GF-D8 (cell line): ENCODE results near the gene USB1.

Source experiments
- DNase-seq: peaks from one replicate; lab custom pipeline; 2025; lab: John Stamatoyannopoulos, UW

Gene USB1, protein sequence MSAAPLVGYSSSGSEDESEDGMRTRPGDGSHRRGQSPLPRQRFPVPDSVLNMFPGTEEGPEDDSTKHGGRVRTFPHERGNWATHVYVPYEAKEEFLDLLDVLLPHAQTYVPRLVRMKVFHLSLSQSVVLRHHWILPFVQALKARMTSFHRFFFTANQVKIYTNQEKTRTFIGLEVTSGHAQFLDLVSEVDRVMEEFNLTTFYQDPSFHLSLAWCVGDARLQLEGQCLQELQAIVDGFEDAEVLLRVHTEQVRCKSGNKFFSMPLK

GRCh38 chr16:58000706-58001676 is at the start of gene USB1:
TSS of gene USB1 (plus strand) at chr16:58001407. CDS start at chr16:58001484, 77 bp downstream.
- DNase-seq, result peak; percentile 56

GRCh38 chr16:57952909-57953308 is 48.3 kb upstream of the USB1 start:
- no peak for DNase-seq

GRCh38 chr16:57953857-57954256 is 47.4 kb upstream of the USB1 start:
- no peak for DNase-seq

DNA sequence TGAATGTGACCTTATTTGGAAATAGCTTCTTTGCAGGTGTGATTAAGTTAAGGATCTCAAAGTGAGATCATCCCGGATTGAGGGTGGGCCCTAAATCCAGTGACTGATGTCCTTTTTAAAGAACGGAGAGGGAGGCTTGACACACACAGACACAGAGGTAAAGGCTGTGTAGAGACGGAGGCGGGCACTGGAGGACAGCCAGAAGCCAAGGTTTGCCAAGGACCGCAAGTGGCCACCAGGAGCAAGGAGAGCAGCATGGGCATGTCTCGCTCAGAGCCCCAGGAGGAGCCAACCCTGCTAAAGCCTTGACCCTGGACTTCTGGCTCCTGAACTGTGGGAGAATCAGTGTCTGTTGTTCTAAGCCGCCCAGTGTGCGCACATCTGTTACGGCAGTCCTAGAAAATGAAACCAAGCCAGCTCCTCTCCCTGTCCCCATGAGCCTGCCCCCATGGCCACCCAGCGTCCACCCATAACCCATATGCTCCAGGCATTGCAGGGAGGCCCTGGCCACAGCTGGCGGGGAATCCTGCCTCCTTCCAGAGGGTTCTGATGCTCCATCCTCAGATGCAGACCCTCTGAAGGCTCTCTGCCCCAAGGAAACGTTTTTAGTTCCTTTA is 45.5 kb upstream of the USB1 start:
- DNase-seq, result no peak

DNA sequence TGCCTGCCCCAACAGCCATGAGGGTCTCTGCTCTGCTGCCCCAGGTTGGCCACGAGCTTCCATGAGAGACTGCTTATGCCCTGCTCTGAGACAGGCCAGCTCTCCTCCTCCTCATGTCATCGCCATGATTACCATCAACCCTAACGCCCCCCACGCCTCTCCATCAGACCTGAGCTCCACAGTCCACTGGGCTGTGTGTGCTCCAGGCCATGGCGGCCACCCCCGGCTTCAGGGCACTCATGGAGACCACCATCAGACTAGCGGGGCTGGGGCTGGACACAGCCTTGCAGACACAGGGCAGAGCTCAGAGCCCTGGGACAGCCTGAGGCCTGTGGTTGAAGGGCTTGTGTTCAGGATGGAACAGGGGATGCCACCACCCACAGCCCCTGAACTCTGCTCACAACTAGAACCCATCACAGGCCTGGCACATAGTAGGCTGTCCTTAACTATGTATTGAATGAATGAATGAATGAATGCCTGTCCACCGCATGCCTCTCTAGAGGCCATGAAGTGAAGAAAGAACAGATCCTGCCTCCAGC is 44.9 kb upstream of the USB1 start:
- no peak for DNase-seq

- no peak for DNase-seq
Measured at GRCh38 chr16:57956924-57957672, 44.1 kb upstream of the USB1 start.

GRCh38 chr16:57957673-57958392 is 43.4 kb upstream of the USB1 start:
- no peak for DNase-seq

GRCh38 chr16:57958544-57958943 is 42.7 kb upstream of the USB1 start:
- no peak for DNase-seq

DNA sequence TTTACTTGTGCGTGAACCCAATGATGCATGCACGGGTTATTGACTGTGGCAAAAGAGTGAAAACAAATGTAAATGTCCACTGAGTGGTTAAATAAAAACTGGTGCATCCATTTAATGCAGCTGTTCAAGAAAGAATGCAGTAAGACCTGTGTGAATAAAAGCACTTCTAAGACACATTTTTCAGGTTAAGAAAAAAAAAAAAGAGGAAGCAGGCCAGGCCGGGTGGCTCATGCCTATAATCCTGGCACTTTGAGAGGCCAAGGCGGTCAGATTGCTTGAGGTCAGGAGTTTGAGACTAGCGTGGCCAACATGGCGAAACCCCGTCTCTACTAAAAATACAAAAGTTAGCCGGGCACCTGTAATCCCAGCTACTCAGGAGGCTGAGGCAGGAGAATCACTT is 42.1 kb upstream of the USB1 start:
- no peak for DNase-seq

GRCh38 chr16:57959804-57960203 is 41.4 kb upstream of the USB1 start:
- DNase-seq, result no peak

GRCh38 chr16:57960310-57960709 is 40.9 kb upstream of the USB1 start:
- DNase-seq, result no peak

DNA sequence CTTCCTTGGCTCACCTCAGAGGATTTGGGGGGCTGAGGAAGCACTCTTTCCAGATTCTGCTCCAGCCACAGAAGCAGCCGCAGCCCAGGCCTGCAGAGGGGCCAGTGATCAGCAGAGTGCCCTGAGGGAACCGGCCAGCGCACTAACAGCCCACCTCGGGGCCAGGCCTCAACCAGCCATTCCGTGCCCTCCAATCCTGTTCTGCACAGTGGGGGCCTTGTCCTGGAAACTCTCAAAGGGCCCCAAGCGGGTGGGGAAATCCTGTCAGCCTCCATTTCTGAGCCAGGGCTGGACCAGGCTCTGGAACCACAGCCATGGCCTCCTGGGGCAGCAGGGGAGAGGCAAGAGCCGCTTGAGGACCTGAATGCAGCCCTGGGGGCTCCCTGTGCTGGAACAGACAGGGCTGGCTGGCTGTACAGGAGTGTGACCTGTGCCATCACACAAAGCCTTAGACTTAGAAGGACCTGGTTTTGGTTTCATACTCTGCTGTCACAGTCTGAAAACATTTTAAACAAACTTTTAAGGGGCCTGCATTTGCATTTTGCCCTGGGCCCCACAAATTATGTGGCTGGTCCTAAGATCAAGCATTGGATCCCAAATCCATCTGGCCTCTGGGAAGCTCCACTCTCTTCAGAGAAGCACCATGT is 40.3 kb upstream of the USB1 start:
- DNase-seq, result no peak

DNA sequence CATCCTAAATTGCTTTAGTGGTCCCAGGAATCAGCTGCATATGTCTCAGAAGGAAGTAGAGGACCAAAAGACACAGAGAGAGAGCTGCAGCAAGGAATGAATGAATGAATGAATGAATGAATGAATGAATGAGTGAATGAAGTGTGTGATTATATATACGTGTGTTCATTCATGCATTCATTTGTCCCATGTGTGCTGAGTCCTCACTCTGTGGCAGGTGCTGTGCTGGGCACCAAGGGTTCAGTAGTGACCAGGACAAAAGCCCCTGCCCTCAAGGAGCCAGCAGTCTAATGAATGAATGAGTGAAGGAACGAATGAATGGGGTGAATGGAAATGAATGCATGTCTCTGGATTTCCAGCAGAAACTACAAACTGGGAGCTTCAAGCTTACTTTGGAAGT is 39.7 kb upstream of the USB1 start:
- DNase-seq, result no peak

GRCh38 chr16:57962046-57962445 is 39.2 kb upstream of the USB1 start:
- DNase-seq, result no peak

DNA sequence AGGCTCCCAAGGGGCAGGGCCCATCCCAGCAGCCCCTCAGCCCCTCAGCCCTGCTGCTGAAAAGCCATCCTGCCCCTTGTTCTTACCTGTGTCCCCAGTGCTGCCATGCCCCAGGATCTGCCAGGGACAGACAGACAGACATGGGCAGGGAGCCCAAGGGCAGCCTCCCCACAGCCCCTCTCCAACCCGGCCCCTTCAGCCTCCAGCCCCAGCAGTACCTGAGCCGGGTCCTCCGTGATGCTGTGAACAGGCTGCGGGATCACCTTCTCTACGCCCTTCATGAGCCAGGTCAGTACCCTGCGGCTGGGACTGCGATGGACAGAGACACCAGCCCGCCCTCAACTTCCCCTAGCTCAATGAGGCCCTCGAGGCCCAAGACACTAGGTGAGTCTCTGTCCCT is 38.5 kb upstream of the USB1 start:
- DNase-seq, result no peak

DNA sequence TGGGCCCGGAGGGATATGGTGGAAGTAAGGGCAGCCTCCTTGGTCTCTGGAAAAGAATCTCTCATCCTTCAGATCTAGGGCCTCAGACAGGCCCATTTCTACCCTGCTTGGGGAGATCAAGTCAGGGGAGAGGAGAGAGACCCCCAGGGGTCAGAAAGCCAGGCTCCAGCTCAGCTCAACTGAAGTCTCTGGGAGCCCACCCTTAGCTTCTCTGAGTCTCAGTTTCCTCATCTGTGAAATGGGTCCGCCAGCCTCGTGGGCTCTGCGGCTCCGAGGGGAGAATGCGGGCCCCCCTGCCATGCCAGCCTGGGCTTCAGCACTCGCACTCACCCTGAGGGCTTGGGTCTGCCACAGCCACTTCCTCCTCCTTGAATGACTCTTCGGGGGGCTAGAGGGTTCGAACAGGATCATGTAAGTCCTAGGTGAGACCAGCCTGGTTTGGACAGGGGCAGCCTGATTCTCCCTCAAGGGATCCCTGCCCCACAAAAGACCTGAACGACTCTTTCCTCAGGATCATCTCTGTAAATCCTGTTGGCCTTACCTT is 37.0 kb upstream of the USB1 start:
- DNase-seq, result no peak

DNA sequence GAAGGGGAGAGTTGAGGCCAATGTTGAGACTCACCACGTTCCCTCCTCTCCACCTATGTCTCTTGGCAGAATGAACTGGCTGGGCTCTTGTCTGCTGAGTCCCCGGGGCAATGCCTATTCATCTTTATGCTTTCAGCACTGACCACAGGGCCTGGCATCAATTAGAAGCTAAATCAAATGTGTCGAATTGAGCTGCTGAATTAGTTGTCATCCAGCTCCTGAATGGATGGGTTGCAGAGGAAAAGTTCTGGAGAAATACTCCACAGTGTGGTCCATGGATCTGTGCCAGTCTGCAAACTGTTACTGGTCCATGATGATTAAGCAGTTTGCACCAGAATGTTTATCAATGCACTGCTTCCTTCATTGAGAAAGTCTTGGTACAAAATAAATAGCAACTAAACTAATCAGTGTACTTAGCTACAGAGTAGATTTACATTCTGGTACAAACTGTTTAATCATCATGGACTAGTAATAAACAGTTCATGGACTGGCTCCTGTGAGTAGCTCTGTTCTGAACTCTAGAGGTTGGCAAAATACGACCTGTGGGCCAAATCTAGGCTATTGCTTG is 34.9 kb upstream of the USB1 start:
- DNase-seq, result no peak

DNA sequence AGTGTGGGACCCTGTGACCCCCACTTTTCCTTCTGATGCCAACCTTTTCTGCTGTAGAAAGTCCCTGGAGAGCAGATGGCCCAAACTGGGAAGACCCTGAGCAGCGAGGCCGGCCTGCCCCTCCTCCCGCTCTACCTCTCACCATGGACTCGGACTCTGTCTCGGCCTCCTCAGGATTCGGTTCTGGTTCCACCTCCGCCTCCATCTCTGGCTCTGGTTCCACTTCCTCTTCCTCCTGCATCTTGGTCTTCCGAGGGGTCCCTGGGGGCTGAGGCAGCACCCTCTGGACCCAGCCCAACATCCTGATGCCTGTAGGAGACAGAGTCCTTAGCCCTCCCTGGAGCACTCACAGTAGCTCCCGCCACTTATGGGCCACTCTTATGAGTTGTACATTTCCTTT is 34.2 kb upstream of the USB1 start:
- DNase-seq, result no peak

DNA sequence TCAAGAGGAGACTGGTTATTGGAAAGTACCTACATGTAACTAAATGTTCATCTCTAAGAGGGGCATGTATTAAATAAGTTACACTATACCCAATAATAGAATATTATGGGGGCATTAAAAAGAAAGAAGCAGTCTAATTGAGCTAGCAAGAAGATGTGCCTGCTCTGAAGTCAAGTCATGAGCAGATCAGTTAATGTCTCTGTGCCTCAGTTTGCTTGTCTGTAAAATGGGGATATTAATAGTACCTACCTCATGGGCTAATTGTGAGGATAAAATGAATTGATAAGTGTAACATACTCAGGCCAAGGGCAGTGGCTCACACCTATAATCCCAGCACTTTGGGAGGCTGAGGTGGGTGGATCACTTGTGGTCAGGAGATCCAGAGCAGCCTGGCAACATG is 33.3 kb upstream of the USB1 start:
- no peak for DNase-seq
